GM18520 (cell line): ENCODE data around the gene ZNF784.

Experiments
- ATAC-seq: cut with Tn5 transposase; IDR thresholded peaks from one replicate; pipeline ENCODE4 v1.9.1; 2021; ENCODE audit not compliant: unreplicated experiment

Gene ZNF784

DNA sequence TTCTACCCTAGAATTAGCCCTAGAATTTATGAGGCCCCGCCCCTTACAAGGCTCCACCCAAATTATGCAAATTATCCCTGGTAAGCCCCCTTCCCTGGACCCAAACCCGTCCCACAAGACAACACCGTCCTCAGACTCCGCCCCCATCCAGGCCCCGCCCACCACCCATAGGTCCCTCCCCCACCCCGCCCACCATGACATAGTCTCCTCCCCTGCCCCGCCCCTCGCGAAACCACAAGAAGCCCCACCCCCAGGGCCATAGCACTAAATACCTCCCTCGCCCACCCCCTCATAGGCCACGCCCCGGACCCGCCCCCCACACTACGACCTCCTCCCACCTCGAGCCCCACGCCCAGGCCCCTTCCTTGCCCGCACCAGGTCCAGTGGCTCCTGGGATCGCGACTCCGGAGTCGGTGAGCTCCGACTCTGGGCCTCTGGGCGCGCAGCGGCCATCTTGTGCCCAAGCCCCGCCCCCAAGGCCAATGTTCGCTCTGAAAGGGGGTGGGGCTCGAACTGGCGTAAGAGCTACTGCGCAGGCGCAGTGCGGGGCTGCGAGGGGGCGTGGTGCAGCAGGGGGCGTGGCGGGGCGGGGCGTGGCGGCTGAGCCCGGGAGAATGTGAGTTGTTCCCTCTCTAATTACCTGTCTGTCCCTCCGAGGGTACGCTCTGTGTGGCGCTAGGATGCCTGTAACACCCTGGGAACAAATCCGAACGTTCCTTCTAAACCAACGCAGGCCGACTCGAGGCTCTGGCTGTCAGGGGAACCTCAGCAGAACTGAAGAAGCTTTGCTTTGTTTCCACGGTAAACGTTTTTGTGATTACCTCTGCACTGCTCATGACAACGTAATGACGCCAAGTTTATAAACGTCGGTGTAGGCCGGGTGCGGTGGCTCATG lies at the start of gene ZNF784:
ZNF784 (minus strand) TSS at position 458 of the 895 bp plus-strand sequence; CDS start at position 453, 5 bp downstream.
- ATAC-seq = no peak

- no peak for ATAC-seq
These were observed 49.5 kb upstream of the ZNF784 start for GRCh38 chr19:55673889-55674288.

DNA sequence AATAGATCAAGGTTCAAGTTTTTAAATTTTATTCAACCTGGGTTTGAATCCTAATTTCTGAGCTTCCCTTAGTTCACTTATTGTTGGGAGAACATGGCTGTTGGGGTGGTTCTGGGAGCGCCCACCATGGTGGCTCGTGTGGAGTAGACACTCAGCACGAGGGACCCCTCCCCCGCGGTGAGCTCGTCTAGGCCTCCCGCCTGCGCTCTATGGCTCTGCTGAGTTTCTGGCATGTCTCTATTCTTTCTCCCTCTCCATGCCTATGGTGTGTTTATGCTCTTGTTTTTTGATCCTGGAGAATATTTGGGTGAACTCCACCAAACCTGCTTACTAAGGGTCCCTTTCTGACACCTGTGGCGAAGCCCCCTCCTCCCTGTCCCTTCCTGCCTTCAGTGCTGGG lies 49.1 kb upstream of the ZNF784 start:
- ATAC-seq = no peak

DNA sequence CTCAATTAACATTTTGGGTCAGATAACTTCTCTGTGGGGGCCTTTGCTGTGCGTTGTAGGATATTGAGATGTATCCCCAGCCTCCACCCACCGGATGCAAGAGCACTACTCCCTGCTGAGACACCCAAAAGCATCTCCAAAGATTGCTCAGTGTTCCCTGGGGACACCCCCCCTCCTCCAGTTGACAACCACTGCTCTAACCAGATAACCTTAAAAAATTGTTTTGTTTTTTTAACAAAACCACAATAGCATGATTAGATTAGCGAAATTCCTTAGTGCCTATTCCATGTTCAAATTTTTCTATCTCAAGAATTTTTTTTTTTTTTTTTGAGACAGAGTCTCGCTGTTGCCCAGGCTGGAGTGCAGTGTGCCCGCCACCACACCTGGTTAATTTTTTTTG lies 48.1 kb upstream of the ZNF784 start:
- no peak for ATAC-seq

- ATAC-seq = no peak
These were observed 46.6 kb upstream of the ZNF784 start for GRCh38 chr19:55671054-55671378.

- no peak for ATAC-seq
These were observed 46.1 kb upstream of the ZNF784 start for GRCh38 chr19:55670280-55671053.

- ATAC-seq = no peak
These were observed 45.3 kb upstream of the ZNF784 start for GRCh38 chr19:55669418-55670279.

DNA sequence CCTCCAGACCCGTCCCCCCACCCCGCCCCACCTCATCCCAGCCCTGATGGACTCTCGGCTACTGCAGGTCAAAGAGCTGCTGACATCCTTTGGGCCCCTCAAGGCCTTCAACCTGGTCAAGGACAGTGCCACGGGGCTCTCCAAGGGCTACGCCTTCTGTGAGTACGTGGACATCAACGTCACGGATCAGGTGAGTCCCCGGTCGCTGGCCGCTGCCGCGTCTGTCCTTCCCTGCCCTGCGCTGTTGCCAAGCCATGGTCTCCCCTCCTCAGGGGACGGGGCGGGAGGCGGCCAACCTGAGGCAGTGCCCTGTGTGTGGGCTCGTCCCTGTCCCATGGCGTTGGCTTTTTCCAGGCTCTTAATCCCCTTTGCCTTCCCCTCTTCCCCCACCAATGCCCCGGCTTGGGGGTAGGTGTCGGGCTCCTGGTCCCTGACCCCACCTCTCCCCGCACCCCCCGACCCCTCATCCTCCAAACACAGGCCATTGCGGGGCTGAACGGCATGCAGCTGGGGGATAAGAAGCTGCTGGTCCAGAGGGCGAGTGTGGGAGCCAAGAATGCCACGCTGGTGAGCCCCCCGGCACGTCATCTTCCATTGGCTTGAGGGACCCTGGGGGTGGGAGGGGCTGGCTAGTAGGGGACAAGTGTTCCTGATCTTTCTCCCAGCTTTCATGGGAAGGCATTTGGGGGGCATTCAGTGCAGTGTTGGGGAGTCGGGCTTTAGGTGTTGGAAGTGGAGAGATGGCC lies 44.4 kb upstream of the ZNF784 start:
- ATAC-seq = no peak

DNA sequence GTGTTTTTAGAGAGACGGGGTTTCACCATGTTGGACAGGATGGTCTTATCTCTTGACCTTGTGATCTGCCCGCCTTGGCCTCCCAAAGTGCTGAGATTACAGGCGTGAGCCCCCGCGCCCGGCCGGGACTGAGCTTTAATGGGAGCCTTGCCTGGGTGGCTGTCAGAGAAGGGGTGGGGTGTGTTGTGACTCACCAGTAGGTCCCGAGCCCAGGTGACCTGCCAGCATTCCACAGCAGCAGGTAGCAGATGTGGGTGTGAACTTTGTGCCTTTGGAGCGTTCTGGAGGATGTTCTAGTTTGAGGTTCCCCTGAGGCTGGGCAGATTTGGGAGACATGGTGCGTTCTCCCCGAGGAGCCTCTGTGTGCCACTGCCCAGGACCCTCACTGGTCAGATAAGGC lies 43.6 kb upstream of the ZNF784 start:
- ATAC-seq = no peak

DNA sequence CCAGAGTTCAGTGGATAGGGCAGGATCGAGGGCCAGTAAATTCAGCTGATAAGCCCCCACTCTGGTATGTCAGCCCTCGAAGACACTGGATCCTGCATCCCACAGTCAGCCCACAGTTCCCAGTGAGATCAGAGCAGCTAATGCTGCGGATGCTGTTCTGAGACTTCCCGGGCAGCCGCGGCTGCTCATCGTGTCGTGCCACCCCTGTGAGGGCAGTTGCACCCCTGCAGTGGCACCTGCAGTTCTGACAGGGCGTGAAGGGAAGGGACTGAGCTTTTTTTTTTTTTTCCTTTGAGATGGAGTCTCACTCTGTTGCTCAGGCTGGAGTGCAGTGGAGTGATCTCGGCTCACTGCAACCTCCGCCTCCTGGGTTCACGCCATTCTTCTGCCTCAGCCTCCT lies 43.1 kb upstream of the ZNF784 start:
- ATAC-seq = no peak

- ATAC-seq = no peak
These were observed 42.6 kb upstream of the ZNF784 start for GRCh38 chr19:55667006-55667381.

- no peak for ATAC-seq
These were observed 42.1 kb upstream of the ZNF784 start for GRCh38 chr19:55666343-55667005.

DNA sequence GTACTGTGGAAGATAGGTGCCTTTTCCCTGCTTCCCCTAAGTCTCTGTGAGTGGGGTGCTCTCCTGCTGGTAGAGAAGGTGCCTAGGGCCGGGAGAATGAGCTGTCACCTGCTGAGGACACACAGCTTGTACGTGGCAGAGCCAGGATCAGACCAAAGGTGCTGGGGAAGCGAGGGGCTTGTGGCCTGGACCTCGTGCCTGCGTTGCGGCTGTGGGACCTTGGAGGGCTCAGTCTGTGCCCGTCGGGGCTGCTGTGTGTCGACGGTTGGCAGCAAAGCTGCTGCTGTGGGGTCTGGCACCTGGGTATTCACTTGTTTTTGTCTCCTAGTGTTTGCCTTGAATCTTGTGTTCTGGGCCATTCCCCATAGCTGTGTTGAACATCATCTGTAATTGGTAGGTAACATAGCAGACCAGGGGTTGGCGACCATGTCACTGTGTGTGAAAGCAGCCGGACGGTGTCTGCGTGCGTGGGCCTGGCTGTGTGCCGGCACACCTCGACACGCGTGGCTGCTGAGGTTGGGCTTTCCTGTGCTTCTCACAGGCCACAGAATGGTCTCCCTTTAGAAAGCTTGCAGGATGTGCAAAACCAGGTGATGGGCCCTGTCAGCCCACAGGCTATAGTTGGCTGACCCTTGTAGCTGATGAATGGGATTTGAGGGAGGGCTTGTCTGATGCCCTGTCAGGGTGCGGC lies 39.6 kb upstream of the ZNF784 start:
- no peak for ATAC-seq

DNA sequence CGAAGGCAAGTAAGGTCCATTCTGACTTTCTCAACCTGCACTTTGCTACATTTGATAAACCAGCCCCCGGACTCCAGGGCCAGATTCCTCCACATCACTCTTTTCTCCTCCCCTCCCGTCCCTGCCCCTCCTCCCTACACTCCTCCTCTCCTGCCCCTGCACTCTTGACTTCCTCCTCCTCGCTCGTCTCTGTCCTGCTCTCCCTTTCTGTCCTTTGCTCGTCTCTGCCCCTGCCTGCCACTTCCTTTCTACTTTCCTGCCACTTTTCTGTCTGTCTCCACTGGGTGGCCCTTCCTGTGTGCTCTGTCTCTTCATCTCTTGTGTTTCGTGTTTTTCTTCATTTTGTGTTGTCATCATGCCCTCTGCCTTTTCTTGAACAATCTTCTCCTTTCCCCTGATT lies 37.5 kb upstream of the ZNF784 start:
- ATAC-seq = no peak

DNA sequence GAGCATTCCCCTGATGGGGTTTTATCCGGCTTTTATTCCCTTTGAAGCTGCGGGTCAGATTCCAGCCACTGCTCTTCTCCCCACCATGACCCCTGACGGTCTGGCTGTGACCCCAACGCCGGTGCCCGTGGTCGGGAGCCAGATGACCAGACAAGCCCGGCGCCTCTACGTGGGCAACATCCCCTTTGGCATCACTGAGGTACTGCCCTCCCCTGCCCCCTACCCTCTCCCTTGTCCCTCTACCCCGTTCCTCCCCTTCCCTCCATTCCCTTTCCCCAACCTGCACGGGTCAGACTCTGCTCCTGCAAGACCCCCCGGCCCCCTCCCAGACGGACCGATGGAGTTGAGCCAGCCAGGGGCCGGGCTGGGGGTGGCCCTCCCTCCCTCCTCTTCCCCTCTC lies 36.6 kb upstream of the ZNF784 start:
- ATAC-seq = no peak

- no peak for ATAC-seq
These were observed 36.0 kb upstream of the ZNF784 start for GRCh38 chr19:55660404-55660803.

- no peak for ATAC-seq
These were observed 35.5 kb upstream of the ZNF784 start for GRCh38 chr19:55659822-55660221.

- no peak for ATAC-seq
These were observed 34.6 kb upstream of the ZNF784 start for GRCh38 chr19:55658846-55659459.
